WTC11 (cell line): ENCODE measurements around the gene CNTNAP1. TPM values are rescaled to one million over a fixed set of nuclear protein-coding genes. Genes with fewer than 3 reads are reported as not detected.

ENCODE experiments used
- ATAC-seq: fragments of 200-7000 bp; cut with Tn5 transposase; 2 replicates; pipeline ENCODE4 v1.10.0; 2021; ENCODE audit warnings: mild to moderate bottlenecking, moderate library complexity
- CTCF ChIA-PET: fragments of 300-600 bp; sonication (Branson Sonifier 250); formaldehyde crosslinking; loops from one replicate; lab custom pipeline; 2021; ENCODE audit warnings: antibody characterized with exemption; lab: Charles Lee
- POLR2A ChIA-PET: fragments of 350-600 bp; sonication (Branson Sonifier 250); formaldehyde crosslinking; loops from one replicate; lab custom pipeline; 2021; ENCODE audit warnings: antibody characterized with exemption; lab: Charles Lee
- DNase-seq: peaks from one replicate; pipeline ENCODE4 v3.0.0; 2021; ENCODE audit warnings: low spot score
- H3K27ac Mint-ChIP-seq: 2 replicates; pipeline ENCODE4 v1.8.0; 2021; ENCODE audit warnings: mixed read lengths
- H3K27me3 Mint-ChIP-seq: 2 replicates; pipeline ENCODE4 v1.8.0; 2021; ENCODE audit warnings: low read depth, mild to moderate bottlenecking, moderate library complexity, mixed read lengths
- H3K36me3 Mint-ChIP-seq: 2 replicates; pipeline ENCODE4 v1.8.0; 2021; ENCODE audit warnings: mixed read lengths
- H3K4me1 Mint-ChIP-seq: 2 replicates; pipeline ENCODE4 v1.8.0; 2022; ENCODE audit warnings: mixed read lengths
- H3K4me3 Mint-ChIP-seq: 2 replicates; pipeline ENCODE4 v1.8.0; 2021; ENCODE audit warnings: mild to moderate bottlenecking, moderate library complexity, mixed read lengths
- H3K9me3 Mint-ChIP-seq: 2 replicates; pipeline ENCODE4 v1.8.0; 2021; ENCODE audit warnings: mixed read lengths
- ESRRA ChIP-seq: sonication (generic); formaldehyde crosslinking; IDR thresholded peaks from 2 replicates; pipeline ENCODE4 v1.8.1; 2022; ENCODE audit warnings: mild to moderate bottlenecking, missing genetic modification reagents, borderline replicate concordance
- FOXK1 ChIP-seq: sonication (generic); formaldehyde crosslinking; IDR thresholded peaks from 2 replicates; pipeline ENCODE4 v1.8.0; 2022; ENCODE audit warnings: mild to moderate bottlenecking, moderate library complexity, missing genetic modification reagents
- GTF2I ChIP-seq: fragments of 250-450 bp; sonication (Bioruptor Pico); conservative IDR thresholded peaks from 2 replicates; pipeline ENCODE4 v1.4.0; 2021; ENCODE audit warnings: mild to moderate bottlenecking
- JAZF1 ChIP-seq: fragments of 250-450 bp; sonication (Bioruptor Pico); IDR thresholded peaks from 2 replicates; pipeline ENCODE4 v1.9.0; 2021; ENCODE audit warnings: moderate library complexity, mild to moderate bottlenecking, inconsistent platforms
- KAT7 ChIP-seq: sonication (generic); formaldehyde crosslinking; IDR thresholded peaks from 2 replicates; pipeline ENCODE4 v1.8.1; 2023; ENCODE audit warnings: missing genetic modification reagents, mild to moderate bottlenecking, borderline replicate concordance
- MXD4 ChIP-seq: fragments of 250-450 bp; sonication (Bioruptor Pico); IDR thresholded peaks from 2 replicates; pipeline ENCODE4 v1.8.0; 2021; ENCODE audit warnings: mild to moderate bottlenecking, moderate library complexity, borderline replicate concordance
- NFE2L1 ChIP-seq: sonication (generic); formaldehyde crosslinking; IDR thresholded peaks from 2 replicates; pipeline ENCODE4 v1.8.1; 2023; ENCODE audit warnings: missing genetic modification reagents
- NR2C2 ChIP-seq: sonication (generic); formaldehyde crosslinking; IDR thresholded peaks from 2 replicates; pipeline ENCODE4 v1.8.0; 2022; ENCODE audit warnings: mild to moderate bottlenecking, missing genetic modification reagents
- NR3C1 ChIP-seq: sonication (generic); formaldehyde crosslinking; conservative IDR thresholded peaks from 2 replicates; pipeline ENCODE4 v1.8.1; 2023; ENCODE audit warnings: low read depth, mild to moderate bottlenecking, missing genetic modification reagents
- SP1 ChIP-seq: sonication (generic); formaldehyde crosslinking; conservative IDR thresholded peaks from 2 replicates; pipeline ENCODE4 v1.8.1; 2022; ENCODE audit warnings: missing genetic modification reagents
- TEAD1 ChIP-seq: sonication (generic); formaldehyde crosslinking; IDR thresholded peaks from 2 replicates; pipeline ENCODE4 v1.8.0; 2022; ENCODE audit warnings: mild to moderate bottlenecking, missing genetic modification reagents
- TEAD4 ChIP-seq: sonication (generic); formaldehyde crosslinking; IDR thresholded peaks from 2 replicates; pipeline ENCODE4 v1.8.0; 2022; ENCODE audit warnings: mild to moderate bottlenecking, missing genetic modification reagents
- ZNF396 ChIP-seq: fragments of 250-450 bp; sonication (Bioruptor Pico); IDR thresholded peaks from 2 replicates; pipeline ENCODE4 v1.8.0; 2021; ENCODE audit warnings: mild to moderate bottlenecking, moderate library complexity, borderline replicate concordance
- total RNA-seq: library from RNA; stranded (reverse); gene quantifications from 3 replicates; pipeline ENCODE4 v1.2.3, GENCODE V29; 2021
- TF ChIP-seq, protein P1 (sequence below): sonication (generic); formaldehyde crosslinking; IDR thresholded peaks from 2 replicates; pipeline ENCODE4 v1.8.0; 2022; ENCODE audit warnings: mild to moderate bottlenecking, missing genetic modification reagents
- TF ChIP-seq, protein P2 (sequence below): sonication (generic); formaldehyde crosslinking; IDR thresholded peaks from 2 replicates; pipeline ENCODE4 v1.8.1; 2023; ENCODE audit warnings: mild to moderate bottlenecking, moderate library complexity, missing genetic modification reagents
- TF ChIP-seq, protein P3 (sequence below): sonication (generic); formaldehyde crosslinking; IDR thresholded peaks from 2 replicates; pipeline ENCODE4 v1.8.1; 2023; ENCODE audit warnings: mild to moderate bottlenecking, missing genetic modification reagents, moderate library complexity
- TF ChIP-seq, protein P4 (sequence below): sonication (generic); formaldehyde crosslinking; IDR thresholded peaks from 2 replicates; pipeline ENCODE4 v1.8.0; 2022; ENCODE audit warnings: mild to moderate bottlenecking, missing genetic modification reagents
- TF ChIP-seq, protein P5 (sequence below): sonication (generic); formaldehyde crosslinking; IDR thresholded peaks from 2 replicates; pipeline ENCODE4 v1.8.1; 2022; ENCODE audit warnings: mild to moderate bottlenecking, moderate library complexity, missing genetic modification reagents
- TF ChIP-seq, protein P6 (sequence below): sonication (generic); formaldehyde crosslinking; IDR thresholded peaks from 2 replicates; pipeline ENCODE4 v1.8.0; 2023; ENCODE audit warnings: missing genetic modification reagents
- TF ChIP-seq, protein P7 (sequence below): fragments of 250-450 bp; sonication (Bioruptor Pico); conservative IDR thresholded peaks from 2 replicates; pipeline ENCODE4 v1.9.0; 2021; ENCODE audit warnings: mild to moderate bottlenecking

Gene CNTNAP1
- total RNA-seq, 1 experiment from 2014 or later, result 12.1 TPM

DNA sequence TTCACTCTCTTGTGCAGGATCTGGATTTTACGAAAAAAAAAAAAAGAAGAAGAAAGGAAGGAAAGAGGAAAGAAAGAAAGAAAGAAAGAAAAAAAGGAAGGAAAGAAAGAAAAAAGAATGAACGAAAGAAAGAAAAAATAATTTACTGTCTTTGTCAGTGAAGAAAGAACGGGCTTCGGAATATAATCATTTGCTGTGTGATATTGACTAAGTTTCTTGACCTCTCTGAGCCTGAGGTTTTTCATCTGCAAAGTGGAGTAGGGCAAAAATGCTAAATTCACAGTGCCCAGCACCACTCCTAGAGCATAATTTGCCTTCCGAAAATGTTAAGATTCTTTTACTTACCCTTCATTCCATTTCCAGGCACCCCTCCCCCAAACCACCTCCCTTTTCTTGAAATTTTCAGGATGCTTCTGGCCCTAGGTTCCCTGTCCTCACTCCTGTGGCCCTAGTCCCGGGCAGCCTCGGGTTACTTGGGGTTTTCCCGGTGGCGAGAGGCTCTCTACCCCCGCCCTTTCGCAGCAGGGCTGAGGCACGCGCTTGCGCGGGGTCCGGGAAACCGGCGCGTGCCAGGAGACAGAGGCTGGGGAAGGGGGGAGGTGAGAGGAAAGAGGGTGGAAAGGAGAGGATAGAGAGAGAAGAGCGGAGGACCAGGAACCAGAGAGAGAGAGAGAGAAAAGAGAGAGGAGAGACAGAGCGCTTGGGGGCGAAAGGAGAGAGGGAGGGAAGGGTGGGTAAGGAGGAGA is at the start of gene CNTNAP1 (continued):
- TF ChIP-seq, protein P1, sequence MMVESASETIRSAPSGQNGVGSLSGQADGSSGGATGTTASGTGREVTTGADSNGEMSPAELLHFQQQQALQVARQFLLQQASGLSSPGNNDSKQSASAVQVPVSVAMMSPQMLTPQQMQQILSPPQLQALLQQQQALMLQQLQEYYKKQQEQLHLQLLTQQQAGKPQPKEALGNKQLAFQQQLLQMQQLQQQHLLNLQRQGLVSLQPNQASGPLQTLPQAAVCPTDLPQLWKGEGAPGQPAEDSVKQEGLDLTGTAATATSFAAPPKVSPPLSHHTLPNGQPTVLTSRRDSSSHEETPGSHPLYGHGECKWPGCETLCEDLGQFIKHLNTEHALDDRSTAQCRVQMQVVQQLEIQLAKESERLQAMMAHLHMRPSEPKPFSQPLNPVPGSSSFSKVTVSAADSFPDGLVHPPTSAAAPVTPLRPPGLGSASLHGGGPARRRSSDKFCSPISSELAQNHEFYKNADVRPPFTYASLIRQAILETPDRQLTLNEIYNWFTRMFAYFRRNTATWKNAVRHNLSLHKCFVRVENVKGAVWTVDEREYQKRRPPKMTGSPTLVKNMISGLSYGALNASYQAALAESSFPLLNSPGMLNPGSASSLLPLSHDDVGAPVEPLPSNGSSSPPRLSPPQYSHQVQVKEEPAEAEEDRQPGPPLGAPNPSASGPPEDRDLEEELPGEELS (CRISPR knock-in tag), result 0 out of 2 replicates have a peak, but pooled peaks have one; percentile 23
- TF ChIP-seq, protein P2, sequence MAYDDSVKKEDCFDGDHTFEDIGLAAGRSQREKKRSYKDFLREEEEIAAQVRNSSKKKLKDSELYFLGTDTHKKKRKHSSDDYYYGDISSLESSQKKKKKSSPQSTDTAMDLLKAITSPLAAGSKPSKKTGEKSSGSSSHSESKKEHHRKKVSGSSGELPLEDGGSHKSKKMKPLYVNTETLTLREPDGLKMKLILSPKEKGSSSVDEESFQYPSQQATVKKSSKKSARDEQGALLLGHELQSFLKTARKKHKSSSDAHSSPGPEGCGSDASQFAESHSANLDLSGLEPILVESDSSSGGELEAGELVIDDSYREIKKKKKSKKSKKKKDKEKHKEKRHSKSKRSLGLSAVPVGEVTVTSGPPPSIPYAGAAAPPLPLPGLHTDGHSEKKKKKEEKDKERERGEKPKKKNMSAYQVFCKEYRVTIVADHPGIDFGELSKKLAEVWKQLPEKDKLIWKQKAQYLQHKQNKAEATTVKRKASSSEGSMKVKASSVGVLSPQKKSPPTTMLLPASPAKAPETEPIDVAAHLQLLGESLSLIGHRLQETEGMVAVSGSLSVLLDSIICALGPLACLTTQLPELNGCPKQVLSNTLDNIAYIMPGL (CRISPR knock-in tag), result no peak
- TF ChIP-seq GTF2I (CRISPR knock-in tag) (peak; percentile 94), KAT7 (CRISPR knock-in tag) (no peak), NR3C1 (CRISPR knock-in tag) (no peak)
- TF ChIP-seq, protein P3, sequence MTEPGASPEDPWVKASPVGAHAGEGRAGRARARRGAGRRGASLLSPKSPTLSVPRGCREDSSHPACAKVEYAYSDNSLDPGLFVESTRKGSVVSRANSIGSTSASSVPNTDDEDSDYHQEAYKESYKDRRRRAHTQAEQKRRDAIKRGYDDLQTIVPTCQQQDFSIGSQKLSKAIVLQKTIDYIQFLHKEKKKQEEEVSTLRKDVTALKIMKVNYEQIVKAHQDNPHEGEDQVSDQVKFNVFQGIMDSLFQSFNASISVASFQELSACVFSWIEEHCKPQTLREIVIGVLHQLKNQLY (CRISPR knock-in tag), result no peak
- TF ChIP-seq, protein P4, sequence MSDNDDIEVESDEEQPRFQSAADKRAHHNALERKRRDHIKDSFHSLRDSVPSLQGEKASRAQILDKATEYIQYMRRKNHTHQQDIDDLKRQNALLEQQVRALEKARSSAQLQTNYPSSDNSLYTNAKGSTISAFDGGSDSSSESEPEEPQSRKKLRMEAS (CRISPR knock-in tag), result peak; percentile 74; the same call in 1 of the 2 replicates

DNA sequence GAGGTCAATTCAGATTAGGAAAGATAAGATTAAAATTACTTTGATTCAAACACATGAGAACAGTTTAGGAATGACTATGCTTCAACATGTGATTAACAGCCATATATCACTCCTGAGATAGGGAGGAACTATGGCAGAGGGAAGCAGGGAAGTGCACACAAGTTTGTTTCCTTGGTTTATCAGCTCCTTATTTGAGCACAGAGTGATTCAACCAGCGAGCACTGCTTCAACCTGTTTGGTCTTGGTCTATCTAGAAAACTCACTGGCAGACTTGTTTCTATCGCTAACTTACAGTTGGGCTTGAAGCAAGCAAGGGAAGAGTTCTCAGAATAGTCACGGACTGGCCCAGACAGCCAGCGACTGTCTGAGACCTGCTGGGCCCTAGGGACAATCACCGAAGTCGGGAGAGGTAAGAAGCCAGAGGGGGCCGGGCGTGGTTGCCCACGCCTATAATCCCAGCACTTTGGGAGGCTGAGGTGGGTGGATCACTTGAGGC is 49.3 kb upstream of the CNTNAP1 start:
- ChIA-PET CTCF (no interaction called here), POLR2A (no interaction called here)
- ATAC-seq (no peak), DNase-seq (no peak)
- Mint-ChIP-seq H3K36me3 (no peaks in the 10 kb centered on the region), H3K27ac (no peak overlapping the region), H3K4me3 (no peak overlapping the region), H3K9me3 (no peaks in the 10 kb centered on the region), H3K4me1 (no peaks in the 10 kb centered on the region), H3K27me3 (peaks cover 3% of the 10 kb centered on the region; the same call in 1 of the 2 replicates)
- TF ChIP-seq MXD4 (CRISPR knock-in tag), result no peak

DNA sequence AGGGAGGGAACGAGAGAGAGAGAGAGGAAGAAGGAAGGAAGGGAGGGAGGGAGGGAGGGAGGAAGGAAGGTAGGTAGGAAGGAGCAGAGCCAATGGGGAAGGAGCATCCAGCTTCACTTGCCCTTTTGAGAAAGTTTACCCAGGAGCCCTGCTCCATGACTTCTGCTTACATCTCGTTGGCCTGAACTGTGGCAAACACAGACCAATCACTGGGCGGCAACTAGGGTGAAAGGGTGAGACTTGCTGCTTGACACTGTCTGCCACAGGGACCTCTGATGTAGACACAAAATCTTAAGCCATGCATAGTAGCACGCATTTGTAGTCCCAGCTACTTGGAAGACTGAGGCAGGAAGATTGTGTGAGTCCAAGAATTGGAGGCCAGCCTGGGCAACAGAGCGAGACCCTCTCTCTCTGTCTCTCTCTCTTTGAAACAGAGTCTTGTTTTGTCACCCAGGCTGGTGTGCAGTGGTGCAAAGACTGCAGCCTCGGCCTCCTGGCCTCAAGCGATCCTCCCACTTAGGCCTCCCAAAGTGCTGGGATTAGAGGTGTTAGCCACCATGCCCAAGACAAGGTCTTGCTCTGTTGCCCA is 42.7 kb upstream of the CNTNAP1 start:
- H3K36me3 Mint-ChIP-seq, result no peaks in the 10 kb centered on the region
- peaks cover 8% of the 10 kb centered on the region for H3K4me1 Mint-ChIP-seq
- no peak overlapping the region for H3K4me3 Mint-ChIP-seq
- H3K9me3 Mint-ChIP-seq, result no peaks in the 10 kb centered on the region
- no peak overlapping the region for H3K27ac Mint-ChIP-seq
- DNase-seq (no peak), ATAC-seq (peak; percentile 53)
- ChIA-PET POLR2A (no interaction called here), CTCF (interaction anchor here (0.8 to 2.8 kb wide), 2 partner anchors 21 to 30 kb away, joined by 3 to 7 read pairs; partner anchors contain the start of genes RETREG3 and TUBG1)
- H3K27me3 Mint-ChIP-seq, result peaks cover 3% of the 10 kb centered on the region; the same call in 1 of the 2 replicates
- TF ChIP-seq JAZF1 (CRISPR knock-in tag) (no peak), ZNF396 (no peak), SP1 (CRISPR knock-in tag) (no peak), ESRRA (no peak), TEAD1 (no peak), NFE2L1 (CRISPR knock-in tag) (no peak), FOXK1 (CRISPR knock-in tag) (no peak), TEAD4 (no peak), KAT7 (CRISPR knock-in tag) (no peak), NR2C2 (CRISPR knock-in tag) (no peak)
- TF ChIP-seq, protein P5, sequence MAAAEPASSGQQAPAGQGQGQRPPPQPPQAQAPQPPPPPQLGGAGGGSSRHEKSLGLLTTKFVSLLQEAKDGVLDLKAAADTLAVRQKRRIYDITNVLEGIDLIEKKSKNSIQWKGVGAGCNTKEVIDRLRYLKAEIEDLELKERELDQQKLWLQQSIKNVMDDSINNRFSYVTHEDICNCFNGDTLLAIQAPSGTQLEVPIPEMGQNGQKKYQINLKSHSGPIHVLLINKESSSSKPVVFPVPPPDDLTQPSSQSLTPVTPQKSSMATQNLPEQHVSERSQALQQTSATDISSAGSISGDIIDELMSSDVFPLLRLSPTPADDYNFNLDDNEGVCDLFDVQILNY, result no peak
- TF ChIP-seq, protein P6, sequence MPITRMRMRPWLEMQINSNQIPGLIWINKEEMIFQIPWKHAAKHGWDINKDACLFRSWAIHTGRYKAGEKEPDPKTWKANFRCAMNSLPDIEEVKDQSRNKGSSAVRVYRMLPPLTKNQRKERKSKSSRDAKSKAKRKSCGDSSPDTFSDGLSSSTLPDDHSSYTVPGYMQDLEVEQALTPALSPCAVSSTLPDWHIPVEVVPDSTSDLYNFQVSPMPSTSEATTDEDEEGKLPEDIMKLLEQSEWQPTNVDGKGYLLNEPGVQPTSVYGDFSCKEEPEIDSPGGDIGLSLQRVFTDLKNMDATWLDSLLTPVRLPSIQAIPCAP, result no peak
- TF ChIP-seq, protein P2 (CRISPR knock-in tag), result no peak
- TF ChIP-seq, protein P7, sequence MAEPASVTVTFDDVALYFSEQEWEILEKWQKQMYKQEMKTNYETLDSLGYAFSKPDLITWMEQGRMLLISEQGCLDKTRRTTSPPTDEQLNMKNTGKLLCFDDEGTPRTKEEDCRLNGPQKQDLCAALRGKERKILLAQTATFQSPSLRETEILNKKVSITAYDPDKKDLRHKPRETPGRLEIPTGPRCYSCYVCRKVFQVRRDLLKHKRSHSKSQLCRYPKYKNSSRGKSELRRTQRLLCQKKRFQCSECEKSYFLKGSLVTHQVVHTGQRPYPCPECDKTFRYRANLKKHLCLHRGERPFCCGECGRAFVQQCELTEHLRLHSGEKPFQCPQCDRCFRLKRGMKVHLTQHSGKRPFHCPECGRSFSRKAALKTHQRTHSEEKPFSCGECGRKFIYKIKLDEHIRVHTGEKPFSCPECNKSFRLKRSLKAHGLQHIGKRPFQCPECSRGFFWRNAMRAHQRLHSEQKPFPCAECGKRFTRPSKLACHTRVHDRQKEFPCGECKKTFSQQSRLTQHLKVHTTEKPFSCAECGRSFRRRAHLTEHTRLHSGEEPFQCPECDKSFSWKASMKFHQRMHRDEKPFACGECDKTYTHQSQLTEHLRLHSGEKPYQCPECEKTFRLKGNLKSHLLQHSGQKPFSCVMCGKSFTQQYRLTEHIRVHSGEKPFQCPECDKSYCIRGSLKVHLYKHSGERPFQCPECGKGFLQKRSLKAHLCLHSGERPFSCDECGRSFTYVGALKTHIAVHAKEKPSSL, result no peak
